Sigmoid colon (tissue), 4 donors: ENCODE measurements around the gene MACROD2.

ENCODE experiments used
- EP300 ChIP-seq, 4 donors: sonication (generic); formaldehyde crosslinking; IDR thresholded peaks; one replicate each; pipeline ENCODE4 v1.6.1; 2017; ENCODE audit warnings: antibody characterized with exemption in 4 of 4
- POLR2A ChIP-seq, 2 donors: fragments of 450-650 bp; IDR thresholded peaks; one replicate each; pipeline ENCODE4 v1.6.1; 2016; ENCODE audit warnings: antibody characterized with exemption in 2 of 2, mild to moderate bottlenecking in 2 of 2, moderate library complexity in 2 of 2
- POLR2AphosphoS5 ChIP-seq, 4 donors: sonication (generic); formaldehyde crosslinking; IDR thresholded peaks; one replicate each; pipeline ENCODE4 v1.6.1; 2017; ENCODE audit warnings: antibody characterized with exemption in 4 of 4
- TF ChIP-seq, protein P1 (sequence below), 4 experiments: fragments of 450-650 bp in 3 of 4; fragments of 200-600 bp in 1 of 4; IDR thresholded peaks; one replicate each; pipeline ENCODE4 v1.5.1; 2016 to 2019; ENCODE audit warnings: antibody characterized with exemption in 4 of 4, mild to moderate bottlenecking in 3 of 4, moderate library complexity in 2 of 4

DNA sequence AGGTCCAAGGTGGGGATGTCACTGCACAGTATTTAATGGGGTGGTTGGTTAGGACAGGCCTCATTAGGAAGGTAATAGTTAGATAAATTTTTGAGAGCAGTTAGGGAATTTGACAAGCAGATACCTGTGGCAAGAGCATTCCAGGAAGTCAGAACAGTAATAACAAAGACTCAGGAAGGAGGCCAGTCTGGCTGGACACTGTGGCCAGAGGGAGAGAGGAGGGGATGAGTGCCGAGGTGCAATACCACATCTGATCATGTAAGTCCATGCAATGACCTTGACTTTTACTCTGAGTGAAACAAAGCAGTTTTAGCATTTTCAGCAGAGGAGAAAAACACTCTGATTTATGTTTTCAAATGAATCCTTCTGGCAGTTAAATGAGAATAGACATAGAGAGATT, 1332.8 kb downstream of the MACROD2 start:
- TF ChIP-seq, protein P1, sequence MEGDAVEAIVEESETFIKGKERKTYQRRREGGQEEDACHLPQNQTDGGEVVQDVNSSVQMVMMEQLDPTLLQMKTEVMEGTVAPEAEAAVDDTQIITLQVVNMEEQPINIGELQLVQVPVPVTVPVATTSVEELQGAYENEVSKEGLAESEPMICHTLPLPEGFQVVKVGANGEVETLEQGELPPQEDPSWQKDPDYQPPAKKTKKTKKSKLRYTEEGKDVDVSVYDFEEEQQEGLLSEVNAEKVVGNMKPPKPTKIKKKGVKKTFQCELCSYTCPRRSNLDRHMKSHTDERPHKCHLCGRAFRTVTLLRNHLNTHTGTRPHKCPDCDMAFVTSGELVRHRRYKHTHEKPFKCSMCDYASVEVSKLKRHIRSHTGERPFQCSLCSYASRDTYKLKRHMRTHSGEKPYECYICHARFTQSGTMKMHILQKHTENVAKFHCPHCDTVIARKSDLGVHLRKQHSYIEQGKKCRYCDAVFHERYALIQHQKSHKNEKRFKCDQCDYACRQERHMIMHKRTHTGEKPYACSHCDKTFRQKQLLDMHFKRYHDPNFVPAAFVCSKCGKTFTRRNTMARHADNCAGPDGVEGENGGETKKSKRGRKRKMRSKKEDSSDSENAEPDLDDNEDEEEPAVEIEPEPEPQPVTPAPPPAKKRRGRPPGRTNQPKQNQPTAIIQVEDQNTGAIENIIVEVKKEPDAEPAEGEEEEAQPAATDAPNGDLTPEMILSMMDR (IDR thresholded peaks at IDR 0.05) = no peak
- TF ChIP-seq POLR2AphosphoS5 (IDR thresholded peaks at IDR 0.05) = no peak
- TF ChIP-seq EP300 (IDR thresholded peaks at IDR 0.05) = no peak
- TF ChIP-seq POLR2A (IDR thresholded peaks at IDR 0.05) = no peak
